ENCODE data around the gene WIF1. TPM values are rescaled to one million over a fixed set of nuclear protein-coding genes. Genes with fewer than 3 reads are reported as not detected.

Gene WIF1
- total and polyA plus RNA-seq, 7 experiments from 2014 or later, result not detected

GRCh38 chr12:65152012-65152411 lies 30.9 kb upstream of the WIF1 start:
- POLR2A ChIA-PET, result no interaction called here
- Histone ChIP-seq H3K27ac (ENCODE audit: low read depth, low read length) (no peak overlapping the region), H3K4me3 (ENCODE audit: low read length) (no peak overlapping the region), H3K36me3 (ENCODE audit: control insufficient read depth in 2 of 3, insufficient read depth in 3 of 3, low read length in 3 of 3) (no peaks in the 10 kb centered on the region), H3K9me3 (ENCODE audit: control insufficient read depth in 2 of 3, low read length in 3 of 3) (no peaks in the 10 kb centered on the region), H3K27me3 (ENCODE audit: control insufficient read depth in 2 of 2, insufficient read depth in 2 of 2, low read length in 2 of 2) (no peaks in the 10 kb centered on the region), H3K4me1 (ENCODE audit: control insufficient read depth in 2 of 2, insufficient read depth in 2 of 2, low read length in 2 of 2) (peaks cover 0 to 10% of the 10 kb centered on the region in 2 donors)
- CTCF ChIA-PET, result no interaction called here
- Mint-ChIP-seq H3K9me3 (peaks cover 0 to 3% (median 0%) of the 10 kb centered on the region in 11 donors), H3K4me1 (peaks cover 6 to 16% (median 10%) of the 10 kb centered on the region in 7 donors), H3K4me3 (no peak overlapping the region), H3K27ac (no peak overlapping the region), H3K27me3 (peaks cover 13 to 34% (median 26%) of the 10 kb centered on the region in 5 donors), H3K36me3 (peaks cover 0 to 9% (median 0%) of the 10 kb centered on the region in 5 donors)
- DNase-seq, result no peak
- intact Hi-C loops (cut with micrococcal nuclease), result no loop called here
- ATAC-seq, result no peak

- ChIA-PET CTCF (no interaction called here), POLR2A (no interaction called here)
- Mint-ChIP-seq H3K27ac (no peak overlapping the region), H3K4me1 (no peaks in the 10 kb centered on the region), H3K9me3 (no peaks in the 10 kb centered on the region), H3K36me3 (peaks cover 0 to 1% (median 0%) of the 10 kb centered on the region in 5 donors), H3K27me3 (peaks cover 26 to 65% (median 37%) of the 10 kb centered on the region in 5 donors), H3K4me3 (no peak overlapping the region)
- no peaks in the 10 kb centered on the region for H3K9me3 ChIP-seq (ENCODE audit: control insufficient read depth in 2 of 3, low read length in 3 of 3)
- H3K27me3 ChIP-seq (ENCODE audit: control insufficient read depth in 2 of 2, insufficient read depth in 2 of 2, low read length in 2 of 2), result no peaks in the 10 kb centered on the region
- intact Hi-C loops (cut with micrococcal nuclease), result no loop called here
- no peak for ATAC-seq
- no peak overlapping the region for H3K27ac ChIP-seq (ENCODE audit: low read depth, low read length)
- no peak overlapping the region for H3K4me3 ChIP-seq (ENCODE audit: low read length)
- H3K4me1 ChIP-seq (ENCODE audit: control insufficient read depth in 2 of 2, insufficient read depth in 2 of 2, low read length in 2 of 2), result no peaks in the 10 kb centered on the region
- no peak for DNase-seq
- no peaks in the 10 kb centered on the region for H3K36me3 ChIP-seq (ENCODE audit: control insufficient read depth in 2 of 3, insufficient read depth in 3 of 3, low read length in 3 of 3)
These were observed 26.3 kb upstream of the WIF1 start for GRCh38 chr12:65147312-65147905.

- Mint-ChIP-seq H3K4me1 (peaks cover 0 to 3% (median 0%) of the 10 kb centered on the region in 7 donors), H3K27ac (no peak overlapping the region), H3K36me3 (peaks cover 0 to 6% (median 4%) of the 10 kb centered on the region in 5 donors), H3K4me3 (no peak overlapping the region), H3K9me3 (peaks cover 2 to 11% (median 6%) of the 10 kb centered on the region in 11 donors), H3K27me3 (peaks cover 13 to 72% (median 30%) of the 10 kb centered on the region in 5 donors)
- POLR2A ChIA-PET, result no interaction called here
- Histone ChIP-seq H3K4me1 (ENCODE audit: control insufficient read depth in 2 of 2, insufficient read depth in 2 of 2, low read length in 2 of 2) (no peaks in the 10 kb centered on the region), H3K4me3 (ENCODE audit: low read length) (no peak overlapping the region), H3K9me3 (ENCODE audit: control insufficient read depth in 2 of 3, low read length in 3 of 3) (no peaks in the 10 kb centered on the region), H3K27ac (ENCODE audit: low read depth, low read length) (no peak overlapping the region), H3K36me3 (ENCODE audit: control insufficient read depth in 2 of 3, insufficient read depth in 3 of 3, low read length in 3 of 3) (no peaks in the 10 kb centered on the region), H3K27me3 (ENCODE audit: control insufficient read depth in 2 of 2, insufficient read depth in 2 of 2, low read length in 2 of 2) (no peaks in the 10 kb centered on the region)
- ATAC-seq (no peak), DNase-seq (no peak)
- intact Hi-C loops (cut with micrococcal nuclease), result no loop called here
- CTCF ChIA-PET, result no interaction called here
These were observed 19.6 kb upstream of the WIF1 start for GRCh38 chr12:65140738-65141137.

- peaks cover 13 to 62% (median 30%) of the 10 kb centered on the region in 5 donors for H3K27me3 Mint-ChIP-seq
- no peak overlapping the region for H3K27ac Mint-ChIP-seq
- Histone ChIP-seq H3K36me3 (ENCODE audit: control insufficient read depth in 2 of 3, insufficient read depth in 3 of 3, low read length in 3 of 3) (no peaks in the 10 kb centered on the region), H3K27ac (ENCODE audit: low read depth, low read length) (no peak overlapping the region), H3K4me1 (ENCODE audit: control insufficient read depth in 2 of 2, insufficient read depth in 2 of 2, low read length in 2 of 2) (no peaks in the 10 kb centered on the region), H3K4me3 (ENCODE audit: low read length) (no peak overlapping the region), H3K27me3 (ENCODE audit: control insufficient read depth in 2 of 2, insufficient read depth in 2 of 2, low read length in 2 of 2) (no peaks in the 10 kb centered on the region), H3K9me3 (ENCODE audit: control insufficient read depth in 2 of 3, low read length in 3 of 3) (no peaks in the 10 kb centered on the region)
- H3K4me3 Mint-ChIP-seq, result no peak overlapping the region
- ATAC-seq (no peak), DNase-seq (no peak)
- H3K9me3 Mint-ChIP-seq, result peaks cover 2 to 22% (median 8%) of the 10 kb centered on the region in 11 donors
- POLR2A ChIA-PET, result no interaction called here
- intact Hi-C loops (cut with micrococcal nuclease), result no loop called here
- H3K4me1 Mint-ChIP-seq, result peaks cover 0 to 3% (median 0%) of the 10 kb centered on the region in 7 donors
- H3K36me3 Mint-ChIP-seq, result peaks cover 0 to 6% (median 4%) of the 10 kb centered on the region in 5 donors
- CTCF ChIA-PET, result interaction anchor here (0.6 kb wide), 1 partner anchor 762 kb away, joined by 3 read pairs; no protein-coding TSS in a partner anchor
These were observed 18.3 kb upstream of the WIF1 start for GRCh38 chr12:65139389-65139788.

GRCh38 chr12:65133879-65134278 lies 12.8 kb upstream of the WIF1 start:
- Mint-ChIP-seq H3K27me3 (peaks cover 16 to 48% (median 29%) of the 10 kb centered on the region in 5 donors), H3K4me3 (no peak overlapping the region), H3K9me3 (peaks cover 0 to 23% (median 10%) of the 10 kb centered on the region in 11 donors), H3K27ac (no peak overlapping the region), H3K4me1 (peaks cover 0 to 2% (median 0%) of the 10 kb centered on the region in 7 donors), H3K36me3 (peaks cover 0 to 6% (median 4%) of the 10 kb centered on the region in 5 donors)
- DNase-seq, result no peak
- H3K27me3 ChIP-seq (ENCODE audit: control insufficient read depth in 2 of 2, insufficient read depth in 2 of 2, low read length in 2 of 2), result no peaks in the 10 kb centered on the region
- no peaks in the 10 kb centered on the region for H3K9me3 ChIP-seq (ENCODE audit: control insufficient read depth in 2 of 3, low read length in 3 of 3)
- CTCF ChIA-PET, result no interaction called here
- POLR2A ChIA-PET, result no interaction called here
- no peak overlapping the region for H3K4me3 ChIP-seq (ENCODE audit: low read length)
- no peaks in the 10 kb centered on the region for H3K4me1 ChIP-seq (ENCODE audit: control insufficient read depth in 2 of 2, insufficient read depth in 2 of 2, low read length in 2 of 2)
- no peak for ATAC-seq
- intact Hi-C loops (cut with micrococcal nuclease), result no loop called here
- H3K27ac ChIP-seq (ENCODE audit: low read depth, low read length), result no peak overlapping the region
- no peaks in the 10 kb centered on the region for H3K36me3 ChIP-seq (ENCODE audit: control insufficient read depth in 2 of 3, insufficient read depth in 3 of 3, low read length in 3 of 3)

GRCh38 chr12:65126482-65126881 lies 5.4 kb upstream of the WIF1 start:
- ChIA-PET CTCF (no interaction called here), POLR2A (no interaction called here)
- Mint-ChIP-seq H3K36me3 (no peaks in the 10 kb centered on the region), H3K27me3 (peaks cover 18 to 45% (median 35%) of the 10 kb centered on the region in 5 donors), H3K4me3 (no peak overlapping the region), H3K9me3 (peaks cover 0 to 2% (median 0%) of the 10 kb centered on the region in 11 donors), H3K4me1 (peaks cover 0 to 6% (median 5%) of the 10 kb centered on the region in 7 donors), H3K27ac (no peak overlapping the region)
- DNase-seq, result no peak
- H3K9me3 ChIP-seq (ENCODE audit: control insufficient read depth in 2 of 3, low read length in 3 of 3), result no peaks in the 10 kb centered on the region
- no peak overlapping the region for H3K27ac ChIP-seq (ENCODE audit: low read depth, low read length)
- no peaks in the 10 kb centered on the region for H3K4me1 ChIP-seq (ENCODE audit: control insufficient read depth in 2 of 2, insufficient read depth in 2 of 2, low read length in 2 of 2)
- H3K4me3 ChIP-seq (ENCODE audit: low read length), result no peak overlapping the region
- H3K36me3 ChIP-seq (ENCODE audit: control insufficient read depth in 2 of 3, insufficient read depth in 3 of 3, low read length in 3 of 3), result no peaks in the 10 kb centered on the region
- ATAC-seq, result no peak
- intact Hi-C loops (cut with micrococcal nuclease), result no loop called here
- H3K27me3 ChIP-seq (ENCODE audit: control insufficient read depth in 2 of 2, insufficient read depth in 2 of 2, low read length in 2 of 2), result no peaks in the 10 kb centered on the region

GRCh38 chr12:65125975-65126374 lies 4.9 kb upstream of the WIF1 start:
- CTCF ChIA-PET, result no interaction called here
- H3K27me3 ChIP-seq (ENCODE audit: control insufficient read depth in 2 of 2, insufficient read depth in 2 of 2, low read length in 2 of 2), result peaks cover 0 to under 1% of the 10 kb centered on the region in 2 donors
- H3K27ac ChIP-seq (ENCODE audit: low read depth, low read length), result no peak overlapping the region
- Mint-ChIP-seq H3K36me3 (no peaks in the 10 kb centered on the region), H3K9me3 (peaks cover 0 to 2% (median 0%) of the 10 kb centered on the region in 11 donors), H3K4me3 (no peak overlapping the region), H3K4me1 (peaks cover 0 to 7% (median 5%) of the 10 kb centered on the region in 7 donors), H3K27me3 (peaks cover 15 to 40% (median 35%) of the 10 kb centered on the region in 5 donors), H3K27ac (no peak overlapping the region)
- H3K4me3 ChIP-seq (ENCODE audit: low read length), result no peak overlapping the region
- H3K4me1 ChIP-seq (ENCODE audit: control insufficient read depth in 2 of 2, insufficient read depth in 2 of 2, low read length in 2 of 2), result no peaks in the 10 kb centered on the region
- POLR2A ChIA-PET, result no interaction called here
- DNase-seq (no peak), ATAC-seq (no peak)
- H3K9me3 ChIP-seq (ENCODE audit: control insufficient read depth in 2 of 3, low read length in 3 of 3), result no peaks in the 10 kb centered on the region
- no peaks in the 10 kb centered on the region for H3K36me3 ChIP-seq (ENCODE audit: control insufficient read depth in 2 of 3, insufficient read depth in 3 of 3, low read length in 3 of 3)
- intact Hi-C loops (cut with micrococcal nuclease), result no loop called here
